Stimulated activated CD4-positive, alpha-beta T cell treated with anti-CD3 and anti-CD28 coated beads, Interleukin-2, amount 100 ng/mL, for 4 hours (primary cell): ENCODE results near the gene CPPED1.
"Not testable (repeated sequence)": the region's sequence is repeated elsewhere in the genome, so short reads cannot be mapped to it uniquely, and the experiment has no call there.

Experiments used
- DNase-seq: peaks from one replicate; pipeline ENCODE4 v3.0.0-alpha.2; 2020; ENCODE audit warnings: low read depth

The CPPED1 gene

GRCh38 chr16:12766853-12767252, 36.8 kb downstream of the CPPED1 start:
- DNase-seq = no peak

- not testable (repeated sequence) for DNase-seq
Measured at GRCh38 chr16:12766208-12766607, 37.5 kb downstream of the CPPED1 start.

GRCh38 chr16:12764813-12765488, 38.7 kb downstream of the CPPED1 start:
- no peak for DNase-seq

- no peak for DNase-seq
Measured at GRCh38 chr16:12763517-12763916, 40.2 kb downstream of the CPPED1 start.

GRCh38 chr16:12760819-12761611, 42.7 kb downstream of the CPPED1 start:
- DNase-seq = no peak

- no peak for DNase-seq
Measured at GRCh38 chr16:12758670-12759558, 44.8 kb downstream of the CPPED1 start.

- DNase-seq = no peak
Measured at GRCh38 chr16:12758031-12758669, 45.5 kb downstream of the CPPED1 start.

GRCh38 chr16:12757546-12757945, 46.1 kb downstream of the CPPED1 start:
- DNase-seq = no peak

- no peak for DNase-seq
Measured at GRCh38 chr16:12754824-12755543, 48.7 kb downstream of the CPPED1 start.

- no peak for DNase-seq
Measured at GRCh38 chr16:12753203-12754023, 50.3 kb downstream of the CPPED1 start.

GRCh38 chr16:12752159-12752558, 51.5 kb downstream of the CPPED1 start:
- DNase-seq = no peak

- no peak for DNase-seq
Measured at GRCh38 chr16:12750554-12750918, 53.2 kb downstream of the CPPED1 start.

GRCh38 chr16:12749076-12749475, 54.6 kb downstream of the CPPED1 start:
- no peak for DNase-seq

GRCh38 chr16:12747827-12748226, 55.9 kb downstream of the CPPED1 start:
- DNase-seq = no peak

GRCh38 chr16:12747261-12747660, 56.4 kb downstream of the CPPED1 start:
- DNase-seq = no peak

- no peak for DNase-seq
Measured at GRCh38 chr16:12744860-12745259, 58.8 kb downstream of the CPPED1 start.

- DNase-seq = no peak
Measured at GRCh38 chr16:12742741-12743140, 60.9 kb downstream of the CPPED1 start.

- no peak for DNase-seq
Measured at GRCh38 chr16:12740986-12741610, 62.6 kb downstream of the CPPED1 start.

- no peak for DNase-seq
Measured at GRCh38 chr16:12739738-12740137, 63.9 kb downstream of the CPPED1 start.

- DNase-seq = no peak
Measured at GRCh38 chr16:12737563-12737962, 66.1 kb downstream of the CPPED1 start.
